ENCODE measurements around the gene ANKHD1.

ANKHD1 gene

DNA sequence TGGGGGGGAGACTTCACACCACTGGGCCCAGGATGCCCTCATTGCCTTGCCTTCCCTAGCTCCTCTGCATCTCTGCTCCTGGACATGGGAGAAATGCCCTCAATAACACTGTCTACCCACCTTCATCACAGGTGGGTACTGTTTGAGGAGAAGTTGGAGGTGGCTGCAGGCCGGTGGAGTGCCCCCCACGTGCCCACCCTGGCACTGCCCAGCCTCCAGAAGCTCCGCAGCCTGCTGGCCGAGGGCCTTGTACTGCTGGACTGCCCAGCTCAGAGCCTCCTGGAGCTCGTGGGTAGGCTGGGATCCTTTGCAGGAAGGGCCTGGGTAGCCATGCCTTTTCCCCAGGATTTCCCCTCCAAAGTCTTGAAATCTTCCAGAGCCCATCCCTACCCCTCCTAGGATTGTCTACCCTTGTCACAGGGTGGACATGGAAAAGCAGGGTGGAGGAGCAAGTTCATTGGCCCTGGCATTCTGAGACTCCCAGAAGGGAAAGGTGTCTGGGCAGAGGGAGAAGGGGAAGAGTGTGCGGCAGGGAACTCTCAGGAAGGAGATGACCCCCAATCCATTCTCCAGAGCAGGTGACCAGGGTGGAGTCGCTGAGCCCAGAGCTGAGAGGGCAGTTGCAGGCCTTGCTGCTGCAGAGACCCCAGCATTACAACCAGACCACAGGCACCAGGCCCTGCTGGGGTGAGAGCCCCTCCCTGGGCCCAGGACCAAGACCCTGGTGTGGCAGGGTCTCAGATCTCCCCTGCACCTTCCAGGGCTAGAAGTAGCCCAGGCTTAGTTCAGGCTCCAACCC lies 40.8 kb upstream of the ANKHD1 start:
- no peak for TF ChIP-seq POLR2AphosphoS5 (IDR thresholded peaks at IDR 0.05; ENCODE audit: borderline replicate concordance, low read depth, low read length)
- TF ChIP-seq FOXP2 (optimal IDR thresholded peaks at IDR 0.05; ENCODE audit: control extremely low read depth, extremely low read length, insufficient read depth), result no peak
- TF ChIP-seq EZH2 (IDR thresholded peaks at IDR 0.05), result no peak
- DNase-seq (ENCODE audit: low read depth, low spot score), result no peak
- H3K9ac ChIP-seq (ENCODE audit: insufficient read length), result no peak overlapping the region
- no peaks in the 10 kb centered on the region for H3K36me3 ChIP-seq (ENCODE audit: insufficient read depth, low read length)
- no peak overlapping the region for H3K27ac ChIP-seq
- H3K9me3 ChIP-seq (ENCODE audit: low read depth, low read length), result no peaks in the 10 kb centered on the region
- H3K4me3 ChIP-seq, result no peak overlapping the region

DNA sequence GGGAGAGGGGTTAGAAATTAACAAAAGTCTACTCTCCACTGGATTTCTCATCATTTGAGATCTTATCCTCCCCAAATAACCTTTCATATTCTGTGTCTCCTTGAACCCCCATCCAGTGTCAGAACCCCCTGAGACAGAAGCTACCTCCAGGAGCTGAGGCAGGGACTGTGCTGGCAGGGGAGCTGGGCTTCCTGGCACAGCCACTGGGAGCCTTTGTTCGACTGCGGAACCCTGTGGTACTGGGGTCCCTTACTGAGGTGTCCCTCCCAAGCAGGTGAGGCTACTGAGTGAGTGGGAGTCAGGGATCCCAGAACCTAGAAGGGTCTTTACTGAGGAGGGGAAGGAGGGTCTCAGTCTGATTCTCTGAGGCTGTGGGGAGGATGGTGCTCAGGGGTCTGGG lies 39.7 kb upstream of the ANKHD1 start:
- H3K9ac ChIP-seq (ENCODE audit: insufficient read length), result no peak overlapping the region
- H3K36me3 ChIP-seq (ENCODE audit: insufficient read depth, low read length), result no peaks in the 10 kb centered on the region
- H3K27ac ChIP-seq, result no peak overlapping the region
- DNase-seq (ENCODE audit: low read depth, low spot score), result no peak
- no peaks in the 10 kb centered on the region for H3K9me3 ChIP-seq (ENCODE audit: low read depth, low read length)
- TF ChIP-seq POLR2AphosphoS5 (IDR thresholded peaks at IDR 0.05; ENCODE audit: borderline replicate concordance, low read depth, low read length) (no peak), FOXP2 (optimal IDR thresholded peaks at IDR 0.05; ENCODE audit: control extremely low read depth, extremely low read length, insufficient read depth) (no peak), EZH2 (IDR thresholded peaks at IDR 0.05) (no peak)
- H3K4me3 ChIP-seq, result no peak overlapping the region

DNA sequence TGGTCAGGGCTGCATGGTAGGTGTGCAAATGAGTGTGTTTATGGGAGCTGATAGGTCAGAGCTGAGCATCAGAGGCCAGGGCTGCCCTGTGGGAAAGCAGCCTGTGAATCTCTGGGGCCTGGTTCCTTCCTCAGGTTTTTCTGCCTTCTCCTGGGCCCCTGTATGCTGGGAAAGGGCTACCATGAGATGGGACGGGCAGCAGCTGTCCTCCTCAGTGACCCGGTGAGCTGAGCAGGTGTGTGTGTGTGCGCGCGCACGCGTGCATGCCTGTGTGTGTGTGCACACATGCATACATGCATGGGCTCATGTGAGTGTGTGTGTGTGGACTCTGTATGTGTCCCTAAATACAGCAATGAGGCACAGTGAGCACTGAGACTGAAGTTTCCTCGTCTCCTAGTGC lies 39.3 kb upstream of the ANKHD1 start:
- Histone ChIP-seq H3K27ac (no peak overlapping the region), H3K9ac (ENCODE audit: insufficient read length) (no peak overlapping the region), H3K4me3 (no peak overlapping the region), H3K36me3 (ENCODE audit: insufficient read depth, low read length) (no peaks in the 10 kb centered on the region), H3K9me3 (ENCODE audit: low read depth, low read length) (no peaks in the 10 kb centered on the region)
- TF ChIP-seq EZH2 (IDR thresholded peaks at IDR 0.05), result no peak
- no peak for TF ChIP-seq FOXP2 (optimal IDR thresholded peaks at IDR 0.05; ENCODE audit: control extremely low read depth, extremely low read length, insufficient read depth)
- TF ChIP-seq POLR2AphosphoS5 (IDR thresholded peaks at IDR 0.05; ENCODE audit: borderline replicate concordance, low read depth, low read length), result no peak
- no peak for DNase-seq (ENCODE audit: low read depth, low spot score)

DNA sequence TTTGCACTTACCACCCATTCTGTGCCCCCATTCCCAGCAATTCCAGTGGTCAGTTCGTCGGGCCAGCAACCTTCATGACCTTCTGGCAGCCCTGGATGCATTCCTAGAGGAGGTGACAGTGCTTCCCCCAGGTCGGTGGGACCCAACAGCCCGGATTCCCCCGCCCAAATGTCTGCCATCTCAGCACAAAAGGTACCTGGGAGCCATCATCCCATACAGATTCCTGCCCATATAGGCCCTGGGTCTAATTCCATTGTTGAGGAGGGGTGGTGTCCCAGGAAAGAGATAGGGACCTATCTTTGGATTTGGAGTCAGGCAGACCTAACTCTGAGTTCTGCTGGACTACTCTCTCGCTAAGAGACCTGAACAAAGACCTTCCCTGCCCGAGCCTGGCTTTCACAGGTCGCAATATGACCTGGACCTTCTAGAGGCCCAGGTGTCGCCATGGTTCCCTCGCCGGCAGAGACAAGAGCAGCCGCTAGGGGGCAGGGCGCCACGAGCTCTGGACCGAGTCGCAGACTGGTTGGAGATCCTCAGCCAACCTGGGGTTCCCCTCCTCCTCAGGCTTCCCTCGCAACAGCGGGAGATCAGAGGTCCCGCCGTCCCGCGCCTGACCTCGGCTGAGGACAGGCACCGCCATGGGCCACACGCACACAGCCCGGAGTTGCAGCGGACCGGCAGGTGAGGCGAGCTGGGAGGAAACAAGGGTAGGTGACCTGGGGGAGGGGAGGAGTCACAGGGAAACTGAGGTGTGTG lies 38.6 kb upstream of the ANKHD1 start:
- no peak for DNase-seq (ENCODE audit: low read depth, low spot score)
- Histone ChIP-seq H3K9me3 (ENCODE audit: low read depth, low read length) (no peaks in the 10 kb centered on the region), H3K9ac (ENCODE audit: insufficient read length) (no peak overlapping the region), H3K27ac (no peak overlapping the region), H3K36me3 (ENCODE audit: insufficient read depth, low read length) (no peaks in the 10 kb centered on the region), H3K4me3 (peak overlapping the region; percentile 71)
- TF ChIP-seq FOXP2 (optimal IDR thresholded peaks at IDR 0.05; ENCODE audit: control extremely low read depth, extremely low read length, insufficient read depth), result no peak
- no peak for TF ChIP-seq POLR2AphosphoS5 (IDR thresholded peaks at IDR 0.05; ENCODE audit: borderline replicate concordance, low read depth, low read length)
- no peak for TF ChIP-seq EZH2 (IDR thresholded peaks at IDR 0.05)

DNA sequence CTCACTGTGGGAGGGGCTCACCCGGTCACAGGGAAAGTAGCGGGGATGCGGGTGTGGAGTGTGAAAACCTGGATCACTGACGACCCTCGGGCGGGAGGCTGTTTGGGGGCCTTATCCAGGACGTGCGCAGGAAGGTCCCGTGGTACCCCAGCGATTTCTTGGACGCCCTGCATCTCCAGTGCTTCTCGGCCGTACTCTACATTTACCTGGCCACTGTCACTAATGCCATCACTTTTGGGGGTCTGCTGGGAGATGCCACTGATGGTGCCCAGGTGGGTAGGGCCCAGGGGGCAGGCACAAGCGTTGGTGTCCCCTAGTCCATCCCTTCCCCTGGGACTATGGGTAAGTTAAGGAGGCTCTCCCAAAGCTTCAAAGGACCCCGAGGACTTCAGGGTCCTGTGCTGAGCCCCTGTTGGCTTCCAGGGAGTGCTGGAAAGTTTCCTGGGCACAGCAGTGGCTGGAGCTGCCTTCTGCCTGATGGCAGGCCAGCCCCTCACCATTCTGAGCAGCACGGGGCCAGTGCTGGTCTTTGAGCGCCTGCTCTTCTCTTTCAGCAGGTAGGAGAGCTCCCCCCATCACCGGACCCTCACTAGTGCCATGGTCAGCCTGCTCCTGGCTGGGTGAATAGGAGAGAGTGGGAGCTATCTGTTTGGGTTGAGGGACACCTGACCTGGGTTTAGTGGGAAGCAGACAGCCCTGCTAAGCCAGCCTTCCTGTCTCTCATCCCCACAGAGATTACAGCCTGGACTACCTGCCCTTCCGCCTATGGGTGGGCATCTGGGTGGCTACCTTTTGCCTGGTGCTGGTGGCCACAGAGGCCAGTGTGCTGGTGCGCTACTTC lies 37.8 kb upstream of the ANKHD1 start:
- H3K9ac ChIP-seq (ENCODE audit: insufficient read length), result no peak overlapping the region
- H3K36me3 ChIP-seq (ENCODE audit: insufficient read depth, low read length), result no peaks in the 10 kb centered on the region
- no peaks in the 10 kb centered on the region for H3K9me3 ChIP-seq (ENCODE audit: low read depth, low read length)
- peak overlapping the region; percentile 71 for H3K4me3 ChIP-seq
- TF ChIP-seq POLR2AphosphoS5 (IDR thresholded peaks at IDR 0.05; ENCODE audit: borderline replicate concordance, low read depth, low read length) (no peak), EZH2 (IDR thresholded peaks at IDR 0.05) (no peak), FOXP2 (optimal IDR thresholded peaks at IDR 0.05; ENCODE audit: control extremely low read depth, extremely low read length, insufficient read depth) (no peak)
- no peak overlapping the region for H3K27ac ChIP-seq
- DNase-seq (ENCODE audit: low read depth, low spot score), result no peak

DNA sequence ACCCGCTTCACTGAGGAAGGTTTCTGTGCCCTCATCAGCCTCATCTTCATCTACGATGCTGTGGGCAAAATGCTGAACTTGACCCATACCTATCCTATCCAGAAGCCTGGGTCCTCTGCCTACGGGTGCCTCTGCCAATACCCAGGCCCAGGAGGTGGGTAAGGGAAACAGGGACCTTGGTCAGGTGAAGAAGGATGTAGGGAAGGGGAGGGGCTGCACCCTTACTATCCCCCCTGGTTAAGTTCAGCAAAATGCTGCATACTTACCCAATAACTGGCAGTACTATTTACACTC lies 37.2 kb upstream of the ANKHD1 start:
- no peak for DNase-seq (ENCODE audit: low read depth, low spot score)

DNA sequence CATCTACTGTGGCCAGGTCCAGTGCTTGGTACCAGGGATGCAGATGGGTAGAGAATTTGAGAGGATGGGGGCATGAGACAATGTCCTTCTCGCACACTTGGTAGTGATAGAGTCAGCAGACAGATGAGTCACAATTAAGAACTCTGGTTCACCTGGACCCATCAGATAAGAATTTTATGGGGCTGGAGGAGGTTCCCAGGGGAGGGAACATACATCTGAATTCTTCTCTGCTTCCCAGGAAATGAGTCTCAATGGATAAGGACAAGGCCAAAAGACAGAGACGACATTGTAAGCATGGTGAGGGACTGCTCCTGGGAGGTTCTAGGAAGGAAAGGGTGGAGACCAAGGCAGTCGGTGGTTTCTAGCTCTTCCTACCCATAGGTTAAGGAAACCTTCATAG lies 36.4 kb upstream of the ANKHD1 start:
- Histone ChIP-seq H3K36me3 (ENCODE audit: insufficient read depth, low read length) (no peaks in the 10 kb centered on the region), H3K4me3 (no peak overlapping the region), H3K9me3 (ENCODE audit: low read depth, low read length) (no peaks in the 10 kb centered on the region), H3K27ac (no peak overlapping the region), H3K9ac (ENCODE audit: insufficient read length) (no peak overlapping the region)
- no peak for DNase-seq (ENCODE audit: low read depth, low spot score)
- no peak for TF ChIP-seq POLR2AphosphoS5 (IDR thresholded peaks at IDR 0.05; ENCODE audit: borderline replicate concordance, low read depth, low read length)

More for the DNA sequence above, 37.2 kb upstream of the ANKHD1 start:
- no peak overlapping the region for H3K27ac ChIP-seq
- no peak overlapping the region for H3K9ac ChIP-seq (ENCODE audit: insufficient read length)
- TF ChIP-seq POLR2AphosphoS5 (IDR thresholded peaks at IDR 0.05; ENCODE audit: borderline replicate concordance, low read depth, low read length) (no peak), FOXP2 (optimal IDR thresholded peaks at IDR 0.05; ENCODE audit: control extremely low read depth, extremely low read length, insufficient read depth) (no peak), EZH2 (IDR thresholded peaks at IDR 0.05) (no peak)
- H3K36me3 ChIP-seq (ENCODE audit: insufficient read depth, low read length), result no peaks in the 10 kb centered on the region
- no peaks in the 10 kb centered on the region for H3K9me3 ChIP-seq (ENCODE audit: low read depth, low read length)
- no peak overlapping the region for H3K4me3 ChIP-seq

DNA sequence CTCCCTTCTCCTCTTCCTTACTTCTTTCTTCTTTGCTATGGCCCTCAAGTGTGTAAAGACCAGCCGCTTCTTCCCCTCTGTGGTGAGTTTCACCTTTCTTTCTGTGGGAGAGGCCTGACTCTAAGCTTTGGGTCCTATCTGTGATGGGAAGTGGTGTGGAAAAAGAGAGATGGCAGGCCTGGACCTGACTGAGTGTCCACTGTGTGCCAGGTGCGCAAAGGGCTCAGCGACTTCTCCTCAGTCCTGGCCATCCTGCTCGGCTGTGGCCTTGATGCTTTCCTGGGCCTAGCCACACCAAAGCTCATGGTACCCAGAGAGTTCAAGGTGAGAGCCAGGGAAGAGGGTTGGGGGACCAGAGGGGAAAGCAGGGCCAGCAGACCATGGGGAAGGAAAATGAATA lies 35.7 kb upstream of the ANKHD1 start:
- Histone ChIP-seq H3K27ac (no peak overlapping the region), H3K9me3 (ENCODE audit: low read depth, low read length) (no peaks in the 10 kb centered on the region), H3K9ac (ENCODE audit: insufficient read length) (no peak overlapping the region), H3K4me3 (no peak overlapping the region), H3K36me3 (ENCODE audit: insufficient read depth, low read length) (no peaks in the 10 kb centered on the region)
- DNase-seq (ENCODE audit: low read depth, low spot score), result no peak
- no peak for TF ChIP-seq FOXP2 (optimal IDR thresholded peaks at IDR 0.05; ENCODE audit: control extremely low read depth, extremely low read length, insufficient read depth)
- no peak for TF ChIP-seq EZH2 (IDR thresholded peaks at IDR 0.05)
- TF ChIP-seq POLR2AphosphoS5 (IDR thresholded peaks at IDR 0.05; ENCODE audit: borderline replicate concordance, low read depth, low read length), result no peak

Data from SK-N-MC (cell line).